Right lobe of liver (tissue), 6 donors: Measurements from ENCODE around the gene DLEC1. TPM values are rescaled to one million over a fixed set of nuclear protein-coding genes. Genes with fewer than 3 reads are reported as not detected.

ENCODE experiments used
- ATAC-seq, 4 donors: fragments of 200-7000 bp; cut with Tn5 transposase; one replicate each; pipeline ENCODE4 v1.9.1; 2020; ENCODE audit warnings: mild to moderate bottlenecking in 4 of 4, moderate library complexity in 4 of 4
- DNase-seq, 3 donors: peaks; one replicate each; pipeline ENCODE4 v3.0.0-alpha.2; 2020
- H3K27ac ChIP-seq, 3 donors: fragments of 200-600 bp; one replicate each; pipeline ENCODE4 v1.8.0; 2022
- H3K27me3 ChIP-seq, 2 donors: fragments of 200-600 bp; one replicate each; pipeline ENCODE4 v1.8.0; 2022
- H3K36me3 ChIP-seq, 4 donors: fragments of 200-600 bp; sonication (generic) in 1 of 4; one replicate each; pipeline versions ENCODE4 v1.5.1 to v1.8.0; 2017 to 2022; ENCODE audit warnings: control low read depth in 1 of 4
- H3K4me1 ChIP-seq, 4 donors: fragments of 200-600 bp; sonication (generic) in 1 of 4; one replicate each; pipeline versions ENCODE4 v1.5.1 to v1.8.0; 2017 to 2022; ENCODE audit warnings: control low read depth in 1 of 4
- H3K4me3 ChIP-seq, 3 donors: fragments of 200-600 bp; one replicate each; pipeline ENCODE4 v1.8.0; 2022
- H3K9me3 ChIP-seq, 4 donors: fragments of 200-600 bp; sonication (generic) in 1 of 4; one replicate each; pipeline versions ENCODE4 v1.5.1 to v1.8.0; 2017 to 2022; ENCODE audit warnings: control low read depth in 1 of 4
- CTCF ChIP-seq, 4 donors: fragments of 200-600 bp in 3 of 4; fragments of 450-650 bp in 1 of 4; IDR thresholded peaks; one replicate each; pipeline versions ENCODE4 v1.5.1 to v1.8.0; 2016 to 2022; ENCODE audit warnings: antibody characterized with exemption in 4 of 4, mild to moderate bottlenecking in 2 of 4
- POLR2A ChIP-seq: fragments of 450-650 bp; IDR thresholded peaks from one replicate; pipeline ENCODE4 v1.6.1; 2017; ENCODE audit warnings: antibody characterized with exemption, mild to moderate bottlenecking
- WGBS: methylation state at CpG from one replicate; pipeline ENCODE4 v1.1.6; 2018; ENCODE audit warnings: low coverage, low lambda C conversion rate; ENCODE audit not compliant: insufficient coverage; ENCODE audit errors: missing lambda C conversion rate; 5-methylcytosine and 5-hydroxymethylcytosine counted together
- intact Hi-C, 2 donors: fragments of 100-400 bp; cut with DNase I; formaldehyde crosslinking; loops; one replicate each; pipeline versions ENCODE4 v1.11.2 to v1.14.1; 2022
- total RNA-seq, 6 experiments: library from RNA; depleted of rRNA in 2 of 6; stranded (reverse); fragments of >200 nt in 2 of 6; fragmentation: NEBNext Ultra II Directional in 3 of 6; extraction: Animal tissue kit (Norgen Biotek cat#: 25700) in 3 of 6; gene quantifications; one replicate each; pipeline versions ENCODE4 v1.1.0 to v1.2.4, GENCODE V29; 2016 to 2023
- donor health status: DM: no; HTN: yes; CAD: no.
- donor health status: DM: no; HTN: no; CAD: no.
- donor health status: DM: no; HTN: no; CAD: no.
- donor health status: DM: no; HTN: yes; CAD: no.
- donor health status: DM: no; HTN: yes; CAD: no.

The DLEC1 gene
- total RNA-seq, 6 experiments from 2014 or later: 0.04 to 0.18 (median 0.15) TPM; not detected in 2

GRCh38 chr3:38038447-38038911 lies 529 bp upstream of the DLEC1 start:
- no peak for TF ChIP-seq CTCF (IDR thresholded peaks at IDR 0.05)
- no peak for TF ChIP-seq POLR2A
- H3K9me3 ChIP-seq: no peaks in the 10 kb centered on the region
- no peaks in the 10 kb centered on the region for H3K4me1 ChIP-seq
- intact Hi-C loops: no loop called here
- no peak overlapping the region for H3K27ac ChIP-seq
- H3K27me3 ChIP-seq: no peaks in the 10 kb centered on the region
- H3K36me3 ChIP-seq: no peaks in the 10 kb centered on the region
- ATAC-seq (no peak), DNase-seq (peak in 1 of 3 donors; percentile 34)
- H3K4me3 ChIP-seq: no peak overlapping the region
- WGBS: 57% methylated on average over 5 of the region's 5 CpGs

DNA sequence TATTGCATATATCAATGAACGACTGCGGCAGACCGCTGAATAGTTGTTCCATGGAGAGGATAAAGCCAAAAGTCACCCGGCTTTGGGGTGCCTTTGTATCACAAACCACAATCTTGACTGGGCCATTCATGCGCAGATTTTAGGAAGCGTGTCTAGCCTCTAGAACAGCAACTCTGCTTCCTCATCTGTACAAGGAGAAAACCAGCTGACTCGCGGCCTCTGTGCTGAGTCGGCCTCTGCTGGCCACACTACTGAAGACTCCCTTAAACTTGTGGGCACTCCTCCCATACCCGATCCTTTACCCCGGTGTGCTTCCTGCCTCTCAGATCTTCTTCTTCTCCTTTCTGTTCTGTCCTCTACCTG lies 872 bp downstream of the DLEC1 start:
- peak; percentile 71 to 85 (median 84) for ATAC-seq
- TF ChIP-seq POLR2A (no peak), CTCF (IDR thresholded peaks at IDR 0.05) (peak in 2 of 4 donors; percentile 6 to 15)
- Histone ChIP-seq H3K36me3 (no peaks in the 10 kb centered on the region), H3K4me1 (no peaks in the 10 kb centered on the region), H3K4me3 (peak overlapping the region in 2 of 3 donors; percentile 17 to 45), H3K9me3 (no peaks in the 10 kb centered on the region), H3K27me3 (no peaks in the 10 kb centered on the region), H3K27ac (no peak overlapping the region)
- 38% methylated on average over 10 of the region's 11 CpGs for WGBS
- peak; percentile 50 to 74 (median 52) for DNase-seq
- intact Hi-C loops: no loop called here

DNA sequence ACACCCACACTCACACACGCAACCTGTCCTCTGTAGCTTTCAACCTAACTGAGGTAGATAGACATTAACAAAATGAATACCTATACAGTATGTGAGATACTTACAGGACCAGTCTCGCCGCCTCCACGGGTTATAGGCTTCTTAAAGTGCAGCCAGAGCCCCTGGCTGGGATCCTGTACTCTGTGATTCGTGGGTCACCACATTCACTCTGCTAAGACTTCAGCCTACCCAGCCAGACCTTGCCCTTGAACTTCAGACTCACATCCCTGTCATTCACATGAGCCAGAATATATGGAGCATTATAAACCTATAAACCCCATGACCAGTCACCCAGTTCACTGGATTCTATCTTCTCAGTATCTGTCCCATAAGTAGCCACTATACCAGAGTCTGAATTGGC lies 1.4 kb downstream of the DLEC1 start:
- 81% methylated on average over 5 of the region's 5 CpGs for WGBS
- no peak for TF ChIP-seq POLR2A
- TF ChIP-seq CTCF (IDR thresholded peaks at IDR 0.05): no peak
- Histone ChIP-seq H3K27ac (no peak overlapping the region), H3K27me3 (no peaks in the 10 kb centered on the region), H3K9me3 (no peaks in the 10 kb centered on the region), H3K36me3 (no peaks in the 10 kb centered on the region), H3K4me1 (no peaks in the 10 kb centered on the region), H3K4me3 (no peak overlapping the region)
- ATAC-seq: no peak
- intact Hi-C loops: no loop called here
- DNase-seq: no peak

DNA sequence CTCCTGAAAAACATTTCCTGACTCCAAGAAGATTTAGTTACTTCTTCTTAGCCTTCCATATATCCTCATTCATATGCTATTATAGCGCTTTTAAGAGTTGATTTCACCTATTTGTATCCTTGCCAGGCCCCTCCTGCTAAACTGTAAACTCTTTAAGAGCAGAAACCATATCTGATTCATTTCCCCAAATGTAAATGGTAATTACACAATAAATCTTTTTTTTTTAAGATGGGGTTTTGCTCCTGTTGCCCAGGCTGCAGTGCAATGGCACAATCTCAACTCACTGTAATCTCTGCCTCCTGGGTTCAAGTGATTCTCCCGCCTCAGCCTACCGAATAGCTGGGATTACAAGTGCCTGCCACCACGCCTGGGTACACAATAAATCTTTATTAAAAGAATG lies 4.5 kb downstream of the DLEC1 start:
- peak in 1 of 3 donors; percentile 19 for DNase-seq
- Histone ChIP-seq H3K27ac (no peak overlapping the region), H3K9me3 (no peaks in the 10 kb centered on the region), H3K4me1 (no peaks in the 10 kb centered on the region), H3K27me3 (no peaks in the 10 kb centered on the region), H3K36me3 (no peaks in the 10 kb centered on the region), H3K4me3 (no peak overlapping the region)
- intact Hi-C loops: no loop called here
- TF ChIP-seq POLR2A (no peak), CTCF (IDR thresholded peaks at IDR 0.05) (no peak)
- no peak for ATAC-seq
- 72% methylated on average over 4 of the region's 4 CpGs for WGBS

DNA sequence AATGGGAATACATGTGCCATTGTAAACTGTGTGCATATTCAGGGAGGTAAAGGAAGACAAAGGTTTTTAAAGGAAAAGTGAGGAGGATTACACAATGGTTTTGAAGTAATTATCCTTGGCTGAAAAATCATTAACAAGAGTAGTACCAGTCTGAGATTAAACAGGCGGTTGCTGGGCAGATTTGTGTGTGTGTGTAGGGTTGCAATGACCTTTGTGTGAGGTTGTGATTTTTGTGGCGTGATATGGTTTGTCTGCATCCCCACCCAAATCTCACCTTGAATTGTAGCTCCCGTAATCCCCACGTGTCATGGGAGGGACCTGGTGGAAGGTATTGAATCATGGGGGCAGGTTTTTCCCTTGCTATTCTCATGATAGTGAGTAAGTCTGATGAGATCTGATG lies 7.0 kb downstream of the DLEC1 start:
- no peak for DNase-seq
- Histone ChIP-seq H3K27ac (no peak overlapping the region), H3K4me1 (no peaks in the 10 kb centered on the region), H3K36me3 (no peaks in the 10 kb centered on the region), H3K9me3 (no peaks in the 10 kb centered on the region), H3K27me3 (no peaks in the 10 kb centered on the region), H3K4me3 (no peak overlapping the region)
- WGBS: 89% methylated on average over 4 of the region's 4 CpGs
- intact Hi-C loops: no loop called here
- ATAC-seq: no peak
- no peak for TF ChIP-seq CTCF (IDR thresholded peaks at IDR 0.05)
- TF ChIP-seq POLR2A: no peak
